Muscle of arm (tissue), 12 donors: Measurements from ENCODE around the gene PLD4. TPM values are rescaled to one million over a fixed set of nuclear protein-coding genes. Genes with fewer than 3 reads are reported as not detected.
"Not testable (repeated sequence)": the region's sequence is repeated elsewhere in the genome, so short reads cannot be mapped to it uniquely, and the experiment has no call there.

ENCODE experiments used
- DNase-seq: peaks from one replicate; pipeline ENCODE4 v3.0.0-alpha.2; 2013
- polyA plus RNA-seq, 12 donors: library from polyadenylated mRNA; unstranded; fragments of 120-200 nt; gene quantifications; one replicate each; pipeline ENCODE4 v1.2.1, GENCODE V29; 2013; ENCODE audit not compliant: insufficient read length in 12 of 12

The PLD4 gene
- polyA plus RNA-seq, 12 donors, result 2.6 to 20.5 (median 3.7) TPM; not detected in 1

- no peak for DNase-seq
Observed at GRCh38 chr14:104938960-104939359, 14.3 kb downstream of the PLD4 start.

- no peak for DNase-seq
Observed at GRCh38 chr14:104939666-104940410, 15.2 kb downstream of the PLD4 start.

- DNase-seq, result no peak
Observed at GRCh38 chr14:104940526-104941150, 16.0 kb downstream of the PLD4 start.

GRCh38 chr14:104941508-104942365 lies 17.1 kb downstream of the PLD4 start:
- no peak for DNase-seq

- DNase-seq, result no peak
Observed at GRCh38 chr14:104942586-104942985, 17.9 kb downstream of the PLD4 start.

GRCh38 chr14:104943216-104944015 lies 18.7 kb downstream of the PLD4 start:
- DNase-seq, result not testable (repeated sequence)

- not testable (repeated sequence) for DNase-seq
Observed at GRCh38 chr14:104944016-104944308, 19.3 kb downstream of the PLD4 start.

GRCh38 chr14:104944436-104945205 lies 19.9 kb downstream of the PLD4 start:
- DNase-seq, result not testable (repeated sequence)

- DNase-seq, result not testable (repeated sequence)
Observed at GRCh38 chr14:104945266-104945665, 20.6 kb downstream of the PLD4 start.

- DNase-seq, result not testable (repeated sequence)
Observed at GRCh38 chr14:104945986-104946965, 21.6 kb downstream of the PLD4 start.

- DNase-seq, result not testable (repeated sequence)
Observed at GRCh38 chr14:104947201-104947600, 22.5 kb downstream of the PLD4 start.

- DNase-seq, result not testable (repeated sequence)
Observed at GRCh38 chr14:104947881-104948735, 23.4 kb downstream of the PLD4 start.

- DNase-seq, result no peak
Observed at GRCh38 chr14:104948736-104949031, 24.0 kb downstream of the PLD4 start.

GRCh38 chr14:104949406-104949955 lies 24.8 kb downstream of the PLD4 start:
- DNase-seq, result not testable (repeated sequence)

- no peak for DNase-seq
Observed at GRCh38 chr14:104950021-104950420, 25.3 kb downstream of the PLD4 start.

- not testable (repeated sequence) for DNase-seq
Observed at GRCh38 chr14:104950701-104951100, 26.0 kb downstream of the PLD4 start.

GRCh38 chr14:104951863-104952657 lies 27.4 kb downstream of the PLD4 start:
- DNase-seq, result not testable (repeated sequence)

GRCh38 chr14:104953097-104953496 lies 28.4 kb downstream of the PLD4 start:
- DNase-seq, result no peak
